Astrocyte (in vitro differentiated cells and primary cell): Measurements from ENCODE around the gene CPNE7. TPM values are rescaled to one million over a fixed set of nuclear protein-coding genes. Genes with fewer than 3 reads are reported as not detected.

ENCODE experiments used
- DNase-seq: peaks from one replicate; pipeline ENCODE4 v3.0.0-alpha.2; 2010; ENCODE audit warnings: low read depth
- FAIRE-seq: peaks from 2 replicates; lab custom pipeline; 2011; peaks lifted over from hg19 to GRCh38; lab: Jason Lieb, UNC
- H2AFZ ChIP-seq: 2 replicates; pipeline ENCODE4 v1.6.0; 2012; ENCODE audit warnings: low read depth, low read length, inconsistent platforms
- H3K27ac ChIP-seq: 2 replicates; pipeline ENCODE4 v1.5.1; 2011; ENCODE audit warnings: low read depth, low read length, inconsistent platforms
- H3K27me3 ChIP-seq: 2 replicates; pipeline ENCODE4 v1.6.0; 2011; ENCODE audit warnings: low read length, inconsistent platforms; ENCODE audit not compliant: insufficient read depth
- H3K36me3 ChIP-seq: 2 replicates; pipeline ENCODE4 v1.5.1; 2011; ENCODE audit warnings: low read length, inconsistent platforms; ENCODE audit not compliant: insufficient read depth
- H3K4me1 ChIP-seq: 2 replicates; pipeline ENCODE4 v1.5.1; 2011; ENCODE audit warnings: low read length, inconsistent platforms; ENCODE audit not compliant: insufficient read depth
- H3K4me2 ChIP-seq: 2 replicates; pipeline ENCODE4 v1.6.0; 2012; ENCODE audit warnings: low read length, inconsistent platforms
- H3K4me3 ChIP-seq: 2 replicates; pipeline ENCODE4 v1.5.1; 2011; ENCODE audit warnings: low read depth, mild to moderate bottlenecking, low read length, inconsistent platforms; ENCODE audit not compliant: insufficient read depth
- H3K79me2 ChIP-seq: 2 replicates; pipeline ENCODE4 v1.6.0; 2012; ENCODE audit warnings: mild to moderate bottlenecking, low read length, inconsistent platforms; ENCODE audit not compliant: insufficient read depth
- H3K9ac ChIP-seq: 2 replicates; pipeline ENCODE4 v1.6.0; 2012; ENCODE audit warnings: mild to moderate bottlenecking, low read length, inconsistent platforms
- H3K9me3 ChIP-seq: 2 replicates; pipeline ENCODE4 v1.5.1; 2012; ENCODE audit warnings: low read depth, mild to moderate bottlenecking, low read length, inconsistent platforms; ENCODE audit not compliant: insufficient read depth
- H4K20me1 ChIP-seq: 2 replicates; pipeline ENCODE4 v1.6.0; 2012; ENCODE audit warnings: low read length, inconsistent platforms; ENCODE audit not compliant: insufficient read depth
- H3K27ac Mint-ChIP-seq: one replicate; pipeline ENCODE4 v1.8.0; 2021; ENCODE audit warnings: mild to moderate bottlenecking, mixed read lengths; ENCODE audit not compliant: unreplicated experiment
- H3K27me3 Mint-ChIP-seq: one replicate; pipeline ENCODE4 v1.8.0; 2021; ENCODE audit warnings: low read depth, mixed read lengths; ENCODE audit not compliant: unreplicated experiment
- H3K36me3 Mint-ChIP-seq: one replicate; pipeline ENCODE4 v1.8.0; 2021; ENCODE audit warnings: low read depth, mixed read lengths; ENCODE audit not compliant: unreplicated experiment
- H3K4me1 Mint-ChIP-seq: one replicate; pipeline ENCODE4 v1.8.0; 2021; ENCODE audit warnings: low read depth, mixed read lengths; ENCODE audit not compliant: unreplicated experiment
- H3K4me3 Mint-ChIP-seq: one replicate; pipeline ENCODE4 v1.8.0; 2021; ENCODE audit warnings: mild to moderate bottlenecking, moderate library complexity, mixed read lengths; ENCODE audit not compliant: unreplicated experiment
- H3K9me3 Mint-ChIP-seq: one replicate; pipeline ENCODE4 v1.8.0; 2021; ENCODE audit warnings: mild to moderate bottlenecking, mixed read lengths; ENCODE audit not compliant: unreplicated experiment
- CTCF ChIP-seq: IDR thresholded peaks from 2 replicates; pipeline ENCODE4 v1.5.1; 2011; ENCODE audit warnings: low read depth, mild to moderate bottlenecking, inconsistent platforms, low read length, moderate library complexity; ENCODE audit not compliant: insufficient read depth
- EZH2 ChIP-seq: IDR thresholded peaks from 2 replicates; pipeline ENCODE4 v1.6.1; 2012; ENCODE audit warnings: mild to moderate bottlenecking, low read length, inconsistent platforms; ENCODE audit not compliant: insufficient read depth
- total RNA-seq: library from RNA; stranded (reverse); gene quantifications from 2 replicates; pipeline ENCODE4 v1.2.1, GENCODE V29; 2021

CPNE7 gene
- total RNA-seq, 1 donor from 2014 or later: 7.5 TPM

- peaks cover 35% of the 10 kb centered on the region for H3K79me2 ChIP-seq
- peaks cover 68% of the 10 kb centered on the region for H4K20me1 ChIP-seq
- H3K36me3 Mint-ChIP-seq: peaks cover 23% of the 10 kb centered on the region
- FAIRE-seq (no peak), DNase-seq (peak; percentile 32)
- H3K9me3 ChIP-seq: no peaks in the 10 kb centered on the region
- peaks cover 1% of the 10 kb centered on the region for H3K9me3 Mint-ChIP-seq
- H3K27ac Mint-ChIP-seq: no peak overlapping the region
- H3K4me2 ChIP-seq: peak overlapping the region; percentile 97
- H2AFZ ChIP-seq: no peak overlapping the region
- H3K9ac ChIP-seq: peak overlapping the region; percentile 11
- no peaks in the 10 kb centered on the region for H3K27me3 ChIP-seq
- TF ChIP-seq EZH2: no peak
- peak; percentile 29 for TF ChIP-seq CTCF
- no peak overlapping the region for H3K4me3 ChIP-seq
- H3K4me1 ChIP-seq: peaks cover 44% of the 10 kb centered on the region
- peaks cover 36% of the 10 kb centered on the region for H3K4me1 Mint-ChIP-seq
- peaks cover 2% of the 10 kb centered on the region for H3K27me3 Mint-ChIP-seq
- H3K4me3 Mint-ChIP-seq: peak overlapping the region; percentile 69
- peaks cover 29% of the 10 kb centered on the region for H3K36me3 ChIP-seq
- no peak overlapping the region for H3K27ac ChIP-seq
Measured at GRCh38 chr16:89565506-89566372, 9.8 kb upstream of the CPNE7 start.

GRCh38 chr16:89567656-89568594 lies 7.6 kb upstream of the CPNE7 start:
- Histone ChIP-seq H3K27ac (no peak overlapping the region), H3K4me1 (peaks cover 32% of the 10 kb centered on the region), H3K4me2 (no peak overlapping the region), H4K20me1 (peaks cover 46% of the 10 kb centered on the region), H3K79me2 (peaks cover 13% of the 10 kb centered on the region), H3K4me3 (no peak overlapping the region), H3K9ac (no peak overlapping the region), H2AFZ (no peak overlapping the region), H3K36me3 (peaks cover 16% of the 10 kb centered on the region), H3K9me3 (no peaks in the 10 kb centered on the region), H3K27me3 (no peaks in the 10 kb centered on the region)
- Mint-ChIP-seq H3K27ac (no peak overlapping the region), H3K4me1 (peaks cover 29% of the 10 kb centered on the region), H3K4me3 (no peak overlapping the region), H3K9me3 (no peaks in the 10 kb centered on the region), H3K36me3 (peaks cover 10% of the 10 kb centered on the region), H3K27me3 (peaks cover 2% of the 10 kb centered on the region)
- DNase-seq (no peak), FAIRE-seq (no peak)
- TF ChIP-seq CTCF (no peak), EZH2 (no peak)
